ENCODE measurements around the gene JUN. TPM values are rescaled to one million over a fixed set of nuclear protein-coding genes. Genes with fewer than 3 reads are reported as not detected.

Gene JUN
- total RNA-seq (10 to 100 TPM; 15.7 to 29.8 TPM), polyA plus RNA-seq (10 to 100 TPM; 15.0 to 19.3 TPM)

DNA sequence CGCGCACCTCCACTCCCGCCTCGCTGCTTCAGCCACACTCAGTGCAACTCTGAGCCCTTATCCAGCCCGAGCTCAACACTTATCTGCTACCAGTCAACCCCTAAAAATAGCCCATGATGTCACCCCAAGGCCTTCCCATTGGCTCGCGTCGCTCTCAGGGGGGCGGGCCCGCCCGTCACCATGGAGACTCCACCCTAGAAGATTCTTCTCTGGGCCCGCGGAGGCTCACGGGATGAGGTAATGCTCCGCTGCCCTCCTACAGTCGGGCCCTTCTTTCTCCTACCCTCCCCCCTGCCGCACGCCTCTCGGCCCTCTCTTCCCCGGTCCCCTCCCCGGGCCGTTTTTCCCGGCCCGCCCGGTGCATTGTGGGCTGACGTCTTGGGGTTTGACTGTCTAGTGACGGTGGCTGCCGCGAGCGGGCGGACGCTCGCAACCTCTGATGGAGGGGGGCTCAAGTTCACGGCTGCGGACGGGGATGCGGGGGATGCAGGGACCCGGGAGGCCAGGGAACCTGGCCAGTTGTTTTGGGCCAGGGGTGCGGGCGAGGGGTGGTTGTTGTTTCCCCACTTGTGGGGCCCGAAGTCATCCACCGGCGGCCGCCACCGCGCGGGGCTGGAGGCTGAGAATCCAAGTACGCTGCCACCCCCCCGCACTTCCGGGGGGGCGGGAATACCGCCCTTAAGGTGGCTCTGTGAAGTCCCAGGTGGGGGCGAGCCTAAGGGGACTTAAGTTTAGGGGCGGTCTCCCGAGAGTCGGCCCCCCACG lies at the start of gene JUN:
JUN (minus strand) TSS at position 55 of the 765 bp plus-strand sequence. CDS start 977 bp downstream, outside the sequence.
- peak within 1 kb of the TSS; percentile 97 to 99 for H3K9ac ChIP-seq (ENCODE audit: low read depth in 1 of 2, low read length in 2 of 2)
- H3K4me1 ChIP-seq (ENCODE audit: control insufficient read depth in 4 of 4, insufficient read depth in 4 of 4, low read length in 3 of 4) = peaks cover 0 to 19% (median 6%) of the 10 kb centered on the region in 4 donors
- TF ChIP-seq, protein P1, sequence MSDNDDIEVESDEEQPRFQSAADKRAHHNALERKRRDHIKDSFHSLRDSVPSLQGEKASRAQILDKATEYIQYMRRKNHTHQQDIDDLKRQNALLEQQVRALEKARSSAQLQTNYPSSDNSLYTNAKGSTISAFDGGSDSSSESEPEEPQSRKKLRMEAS (IDR thresholded peaks at IDR 0.05) = peak; percentile 52
- TF ChIP-seq, protein P2, sequence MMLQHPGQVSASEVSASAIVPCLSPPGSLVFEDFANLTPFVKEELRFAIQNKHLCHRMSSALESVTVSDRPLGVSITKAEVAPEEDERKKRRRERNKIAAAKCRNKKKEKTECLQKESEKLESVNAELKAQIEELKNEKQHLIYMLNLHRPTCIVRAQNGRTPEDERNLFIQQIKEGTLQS (IDR thresholded peaks at IDR 0.05) = peak; percentile 68
- TF ChIP-seq GABPA (IDR thresholded peaks at IDR 0.05 in 1 of 2, conservative IDR thresholded peaks at IDR 0.05 in 1 of 2) (peak; percentile 8 to 67), NR2F2 (IDR thresholded peaks at IDR 0.05) (no peak), TAF1 (conservative IDR thresholded peaks at IDR 0.05) (peak; percentile 100), FOXA1 (IDR thresholded peaks at IDR 0.05) (peak; percentile 41), HNF4G (IDR thresholded peaks at IDR 0.05) (no peak), HNF4A (conservative IDR thresholded peaks at IDR 0.05) (peak in 1 of 2 donors; percentile 60), JUND (IDR thresholded peaks at IDR 0.05) (peak; percentile 96 to 98), FOXA2 (IDR thresholded peaks at IDR 0.05) (no peak), RXRA (IDR thresholded peaks at IDR 0.05) (peak; percentile 32 to 76), SP1 (IDR thresholded peaks at IDR 0.05) (peak; percentile 85), RAD21 (IDR thresholded peaks at IDR 0.05) (peak; percentile 51 to 53), EGR1 (IDR thresholded peaks at IDR 0.05; ENCODE audit: low read depth in 2 of 2) (peak in 1 of 2 donors; percentile 55), YY1 (IDR thresholded peaks at IDR 0.05) (peak; percentile 86)
- TF ChIP-seq, protein P3, sequence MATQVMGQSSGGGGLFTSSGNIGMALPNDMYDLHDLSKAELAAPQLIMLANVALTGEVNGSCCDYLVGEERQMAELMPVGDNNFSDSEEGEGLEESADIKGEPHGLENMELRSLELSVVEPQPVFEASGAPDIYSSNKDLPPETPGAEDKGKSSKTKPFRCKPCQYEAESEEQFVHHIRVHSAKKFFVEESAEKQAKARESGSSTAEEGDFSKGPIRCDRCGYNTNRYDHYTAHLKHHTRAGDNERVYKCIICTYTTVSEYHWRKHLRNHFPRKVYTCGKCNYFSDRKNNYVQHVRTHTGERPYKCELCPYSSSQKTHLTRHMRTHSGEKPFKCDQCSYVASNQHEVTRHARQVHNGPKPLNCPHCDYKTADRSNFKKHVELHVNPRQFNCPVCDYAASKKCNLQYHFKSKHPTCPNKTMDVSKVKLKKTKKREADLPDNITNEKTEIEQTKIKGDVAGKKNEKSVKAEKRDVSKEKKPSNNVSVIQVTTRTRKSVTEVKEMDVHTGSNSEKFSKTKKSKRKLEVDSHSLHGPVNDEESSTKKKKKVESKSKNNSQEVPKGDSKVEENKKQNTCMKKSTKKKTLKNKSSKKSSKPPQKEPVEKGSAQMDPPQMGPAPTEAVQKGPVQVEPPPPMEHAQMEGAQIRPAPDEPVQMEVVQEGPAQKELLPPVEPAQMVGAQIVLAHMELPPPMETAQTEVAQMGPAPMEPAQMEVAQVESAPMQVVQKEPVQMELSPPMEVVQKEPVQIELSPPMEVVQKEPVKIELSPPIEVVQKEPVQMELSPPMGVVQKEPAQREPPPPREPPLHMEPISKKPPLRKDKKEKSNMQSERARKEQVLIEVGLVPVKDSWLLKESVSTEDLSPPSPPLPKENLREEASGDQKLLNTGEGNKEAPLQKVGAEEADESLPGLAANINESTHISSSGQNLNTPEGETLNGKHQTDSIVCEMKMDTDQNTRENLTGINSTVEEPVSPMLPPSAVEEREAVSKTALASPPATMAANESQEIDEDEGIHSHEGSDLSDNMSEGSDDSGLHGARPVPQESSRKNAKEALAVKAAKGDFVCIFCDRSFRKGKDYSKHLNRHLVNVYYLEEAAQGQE (IDR thresholded peaks at IDR 0.05) = peak; percentile 96
- TF ChIP-seq, protein P4, sequence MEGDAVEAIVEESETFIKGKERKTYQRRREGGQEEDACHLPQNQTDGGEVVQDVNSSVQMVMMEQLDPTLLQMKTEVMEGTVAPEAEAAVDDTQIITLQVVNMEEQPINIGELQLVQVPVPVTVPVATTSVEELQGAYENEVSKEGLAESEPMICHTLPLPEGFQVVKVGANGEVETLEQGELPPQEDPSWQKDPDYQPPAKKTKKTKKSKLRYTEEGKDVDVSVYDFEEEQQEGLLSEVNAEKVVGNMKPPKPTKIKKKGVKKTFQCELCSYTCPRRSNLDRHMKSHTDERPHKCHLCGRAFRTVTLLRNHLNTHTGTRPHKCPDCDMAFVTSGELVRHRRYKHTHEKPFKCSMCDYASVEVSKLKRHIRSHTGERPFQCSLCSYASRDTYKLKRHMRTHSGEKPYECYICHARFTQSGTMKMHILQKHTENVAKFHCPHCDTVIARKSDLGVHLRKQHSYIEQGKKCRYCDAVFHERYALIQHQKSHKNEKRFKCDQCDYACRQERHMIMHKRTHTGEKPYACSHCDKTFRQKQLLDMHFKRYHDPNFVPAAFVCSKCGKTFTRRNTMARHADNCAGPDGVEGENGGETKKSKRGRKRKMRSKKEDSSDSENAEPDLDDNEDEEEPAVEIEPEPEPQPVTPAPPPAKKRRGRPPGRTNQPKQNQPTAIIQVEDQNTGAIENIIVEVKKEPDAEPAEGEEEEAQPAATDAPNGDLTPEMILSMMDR (IDR thresholded peaks at IDR 0.05; ENCODE audit: low read depth, low read length, missing input control) = no peak
- TF ChIP-seq, protein P5, sequence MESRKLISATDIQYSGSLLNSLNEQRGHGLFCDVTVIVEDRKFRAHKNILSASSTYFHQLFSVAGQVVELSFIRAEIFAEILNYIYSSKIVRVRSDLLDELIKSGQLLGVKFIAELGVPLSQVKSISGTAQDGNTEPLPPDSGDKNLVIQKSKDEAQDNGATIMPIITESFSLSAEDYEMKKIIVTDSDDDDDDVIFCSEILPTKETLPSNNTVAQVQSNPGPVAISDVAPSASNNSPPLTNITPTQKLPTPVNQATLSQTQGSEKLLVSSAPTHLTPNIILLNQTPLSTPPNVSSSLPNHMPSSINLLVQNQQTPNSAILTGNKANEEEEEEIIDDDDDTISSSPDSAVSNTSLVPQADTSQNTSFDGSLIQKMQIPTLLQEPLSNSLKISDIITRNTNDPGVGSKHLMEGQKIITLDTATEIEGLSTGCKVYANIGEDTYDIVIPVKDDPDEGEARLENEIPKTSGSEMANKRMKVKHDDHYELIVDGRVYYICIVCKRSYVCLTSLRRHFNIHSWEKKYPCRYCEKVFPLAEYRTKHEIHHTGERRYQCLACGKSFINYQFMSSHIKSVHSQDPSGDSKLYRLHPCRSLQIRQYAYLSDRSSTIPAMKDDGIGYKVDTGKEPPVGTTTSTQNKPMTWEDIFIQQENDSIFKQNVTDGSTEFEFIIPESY (IDR thresholded peaks at IDR 0.05) = peak; percentile 75
- under 1% methylated on average over 57 of the region's 57 CpGs for WGBS
- peak within 1 kb of the TSS; percentile 78 to 87 (median 83) for H3K4me3 ChIP-seq (ENCODE audit: low read depth in 1 of 3, low read length in 3 of 3)
- peak within 1 kb of the TSS; percentile 99 to 100 for H3K27ac ChIP-seq (ENCODE audit: low read depth in 1 of 2, low read length in 2 of 2)
- H3K27me3 ChIP-seq (ENCODE audit: control insufficient read depth in 4 of 4, insufficient read depth in 4 of 4, low read length in 3 of 4) = no peaks in the 10 kb centered on the region
- H3K36me3 ChIP-seq (ENCODE audit: control insufficient read depth in 4 of 4, insufficient read depth in 3 of 4, low read depth in 1 of 4, low read length in 3 of 4) = peaks cover 0 to 3% (median 0%) of the 10 kb centered on the region in 4 donors
- no peaks in the 10 kb centered on the region for H3K9me3 ChIP-seq (ENCODE audit: control insufficient read depth in 4 of 4, low read length in 3 of 4)
- DNase-seq (ENCODE audit: low spot score) = peak; percentile 97

Measured in liver (tissue), 9 donors.